DND-41 (cell line): ENCODE data around the gene TTLL9.

ENCODE experiments used
- ATAC-seq: fragments of 200-7000 bp; cut with Tn5 transposase; 3 replicates; pipeline ENCODE4 v1.9.1; 2021; ENCODE audit warnings: low read depth; ENCODE audit not compliant: insufficient read depth
- DNase-seq: peaks from one replicate; pipeline ENCODE4 v3.0.0-alpha.2; 2020
- H2AFZ ChIP-seq: 2 replicates; pipeline ENCODE4 v1.6.0; 2012; ENCODE audit warnings: low read depth, low read length
- H3K27ac ChIP-seq: 2 replicates; pipeline ENCODE4 v1.5.1; 2012; ENCODE audit warnings: low read length, inconsistent platforms
- H3K27me3 ChIP-seq: fragments of 200-600 bp; sonication (generic); 2 replicates; pipeline ENCODE4 v1.6.0; 2012; ENCODE audit warnings: low read length, mild to moderate bottlenecking, inconsistent platforms; ENCODE audit not compliant: insufficient read depth, poor library complexity
- H3K36me3 ChIP-seq: 2 replicates; pipeline ENCODE4 v1.5.1; 2012; ENCODE audit warnings: low read length, inconsistent platforms; ENCODE audit not compliant: insufficient read depth
- H3K4me1 ChIP-seq: 2 replicates; pipeline ENCODE4 v1.5.1; 2012; ENCODE audit warnings: mild to moderate bottlenecking, low read length; ENCODE audit not compliant: insufficient read depth
- H3K4me2 ChIP-seq: 2 replicates; pipeline ENCODE4 v1.6.0; 2012; ENCODE audit warnings: mild to moderate bottlenecking, moderate library complexity, low read length, inconsistent platforms; ENCODE audit not compliant: insufficient read depth
- H3K4me3 ChIP-seq, 2 experiments: fragments of 200-600 bp in 1 of 2; shearing (Covaris generic) in 1 of 2; 2 replicates each; pipeline ENCODE4 v1.5.1; 2012 to 2016; ENCODE audit warnings: inconsistent platforms in 2 of 2, low read length in 2 of 2, mild to moderate bottlenecking in 2 of 2, low read depth in 1 of 2, moderate library complexity in 1 of 2
- H3K79me2 ChIP-seq: 2 replicates; pipeline ENCODE4 v1.6.0; 2012; ENCODE audit warnings: low read length, inconsistent platforms; ENCODE audit not compliant: insufficient read depth
- H3K9ac ChIP-seq: 2 replicates; pipeline ENCODE4 v1.6.0; 2012; ENCODE audit warnings: low read depth, mild to moderate bottlenecking, inconsistent platforms, low read length, moderate library complexity
- H3K9me3 ChIP-seq: 2 replicates; pipeline ENCODE4 v1.5.1; 2012; ENCODE audit warnings: low read length, moderate library complexity, mild to moderate bottlenecking, inconsistent platforms; ENCODE audit not compliant: insufficient read depth, severe bottlenecking
- H4K20me1 ChIP-seq: 2 replicates; pipeline ENCODE4 v1.6.0; 2012; ENCODE audit warnings: low read length; ENCODE audit not compliant: insufficient read depth
- CTCF ChIP-seq: IDR thresholded peaks from 2 replicates; pipeline ENCODE4 v1.5.1; 2012; ENCODE audit warnings: borderline replicate concordance, low read length, moderate library complexity, mild to moderate bottlenecking; ENCODE audit not compliant: poor library complexity, severe bottlenecking; ENCODE audit errors: extremely low read depth
- EZH2 ChIP-seq: IDR thresholded peaks from 3 replicates; pipeline ENCODE4 v1.6.1; 2012; ENCODE audit warnings: borderline replicate concordance, low read depth, mild to moderate bottlenecking, moderate library complexity, low read length, inconsistent platforms; ENCODE audit not compliant: severe bottlenecking

The TTLL9 gene

GRCh38 chr20:31868853-31869672 is 1.4 kb upstream of the TTLL9 start:
- Histone ChIP-seq H3K9me3 (no peaks in the 10 kb centered on the region), H3K27ac (no peak overlapping the region), H3K9ac (no peak overlapping the region), H3K79me2 (no peaks in the 10 kb centered on the region), H3K4me2 (no peak overlapping the region), H3K27me3 (no peaks in the 10 kb centered on the region), H2AFZ (no peak overlapping the region), H3K36me3 (no peaks in the 10 kb centered on the region), H3K4me3 (no peak overlapping the region), H4K20me1 (no peaks in the 10 kb centered on the region), H3K4me1 (no peaks in the 10 kb centered on the region)
- no peak for DNase-seq
- TF ChIP-seq EZH2: no peak
- TF ChIP-seq CTCF: no peak
- ATAC-seq: no peak

GRCh38 chr20:31869673-31869941 is 827 bp upstream of the TTLL9 start:
- H3K4me2 ChIP-seq: no peak overlapping the region

GRCh38 chr20:31870726-31871617 is 538 bp downstream of the TTLL9 start:
- no peak overlapping the region for H3K27ac ChIP-seq
- no peak overlapping the region for H2AFZ ChIP-seq

More at GRCh38 chr20:31869673-31869941, 827 bp upstream of the TTLL9 start:
- Histone ChIP-seq H3K9me3 (no peaks in the 10 kb centered on the region), H3K27me3 (no peaks in the 10 kb centered on the region), H3K79me2 (no peaks in the 10 kb centered on the region), H4K20me1 (no peaks in the 10 kb centered on the region), H3K27ac (no peak overlapping the region), H3K36me3 (no peaks in the 10 kb centered on the region), H3K9ac (no peak overlapping the region), H3K4me1 (no peaks in the 10 kb centered on the region), H3K4me3 (no peak overlapping the region), H2AFZ (no peak overlapping the region)
- DNase-seq: no peak
- TF ChIP-seq CTCF (no peak), EZH2 (no peak)
- ATAC-seq: no peak

More at GRCh38 chr20:31870726-31871617, 538 bp downstream of the TTLL9 start:
- Histone ChIP-seq H3K4me2 (no peak overlapping the region), H4K20me1 (no peaks in the 10 kb centered on the region), H3K9ac (no peak overlapping the region), H3K4me3 (no peak overlapping the region), H3K36me3 (no peaks in the 10 kb centered on the region), H3K27me3 (no peaks in the 10 kb centered on the region), H3K4me1 (no peaks in the 10 kb centered on the region), H3K9me3 (no peaks in the 10 kb centered on the region), H3K79me2 (no peaks in the 10 kb centered on the region)
- no peak for ATAC-seq
- DNase-seq: no peak
- TF ChIP-seq EZH2: no peak
- TF ChIP-seq CTCF: no peak
